K562 (cell line): ENCODE measurements around the gene EMC9. TPM values are rescaled to one million over a fixed set of nuclear protein-coding genes. Genes with fewer than 3 reads are reported as not detected.

ENCODE experiments used
- BHLHE40 ChIP-seq: IDR thresholded peaks from 2 replicates; pipeline ENCODE4 v1.6.1; 2011; ENCODE audit warnings: low read length, improper control_type of control experiment
- BRD9 ChIP-seq: fragments of 450-650 bp; IDR thresholded peaks from 2 replicates; pipeline ENCODE4 v1.6.1; 2018; ENCODE audit warnings: low read depth; ENCODE audit not compliant: partially characterized antibody
- CTCFL ChIP-seq: IDR thresholded peaks from 2 replicates; pipeline ENCODE4 v1.6.1; 2011; ENCODE audit warnings: borderline replicate concordance, low read depth, mild to moderate bottlenecking, moderate library complexity, low read length; ENCODE audit not compliant: insufficient read depth, poor library complexity, severe bottlenecking
- E2F1 ChIP-seq: sonication (generic); formaldehyde crosslinking; IDR thresholded peaks from 2 replicates; pipeline ENCODE4 v1.8.1; 2023; ENCODE audit warnings: mild to moderate bottlenecking, missing genetic modification reagents, moderate library complexity
- ETV1 ChIP-seq: fragments of 450-650 bp; conservative IDR thresholded peaks from 2 replicates; pipeline ENCODE4 v1.6.1; 2016; ENCODE audit warnings: missing genetic modification characterization, control low read depth, low read depth, missing compliant biosample characterization
- ETV5 ChIP-seq: sonication (generic); formaldehyde crosslinking; IDR thresholded peaks from 2 replicates; pipeline ENCODE4 v1.4.0; 2020; ENCODE audit warnings: low read depth, mild to moderate bottlenecking, missing genetic modification reagents
- FIP1L1 ChIP-seq: fragments of 200-400 bp; formaldehyde crosslinking; IDR thresholded peaks from 2 replicates; pipeline ENCODE4 v1.6.1; 2018; ENCODE audit warnings: mild to moderate bottlenecking, low read depth, low read length; ENCODE audit not compliant: poor library complexity, severe bottlenecking
- GTF3C2 ChIP-seq: IDR thresholded peaks from 3 replicates; pipeline ENCODE4 v1.6.1; 2011; ENCODE audit warnings: borderline replicate concordance, mild to moderate bottlenecking, moderate library complexity; ENCODE audit not compliant: insufficient read length; ENCODE audit errors: extremely low read depth
- HIVEP1 ChIP-seq: fragments of 250-450 bp; sonication (Bioruptor Pico); IDR thresholded peaks from 2 replicates; pipeline ENCODE4 v1.4.0; 2020; ENCODE audit warnings: mild to moderate bottlenecking
- KDM1A ChIP-seq, 2 experiments: fragments of 450-650 bp; IDR thresholded peaks; 2 replicates each; pipeline ENCODE4 v1.6.1; 2016; ENCODE audit warnings: mild to moderate bottlenecking in 2 of 2
- L3MBTL2 ChIP-seq: fragments of 450-650 bp; IDR thresholded peaks from 2 replicates; pipeline ENCODE4 v1.6.1; 2016; ENCODE audit warnings: mild to moderate bottlenecking, moderate library complexity
- MEIS2 ChIP-seq: fragments of 450-650 bp; IDR thresholded peaks from 2 replicates; pipeline ENCODE4 v1.6.1; 2014; ENCODE audit warnings: mild to moderate bottlenecking; ENCODE audit not compliant: partially characterized antibody
- NBN ChIP-seq: fragments of 450-650 bp; IDR thresholded peaks from 2 replicates; pipeline ENCODE4 v1.6.1; 2016; ENCODE audit warnings: low read depth, mild to moderate bottlenecking
- NR2C1 ChIP-seq, 2 experiments: fragments of 450-650 bp; IDR thresholded peaks; 2 replicates each; pipeline ENCODE4 v1.6.1; 2017; ENCODE audit warnings: mild to moderate bottlenecking in 2 of 2, antibody characterized with exemption in 1 of 2, inconsistent platforms in 1 of 2, missing compliant biosample characterization in 1 of 2, missing genetic modification characterization in 1 of 2
- NR2C2 ChIP-seq, 2 experiments: fragments of 200-800 bp in 1 of 2; sonication (Bioruptor generic) in 1 of 2; sonication (generic) in 1 of 2; formaldehyde crosslinking in 1 of 2; IDR thresholded peaks; 2 replicates each; pipeline versions ENCODE4 v1.6.1 to v1.8.0; 2016 to 2022; ENCODE audit warnings: mild to moderate bottlenecking in 1 of 2, missing compliant biosample characterization in 1 of 2, missing genetic modification characterization in 1 of 2, missing genetic modification reagents in 1 of 2
- RAD51 ChIP-seq: fragments of 450-650 bp; IDR thresholded peaks from 2 replicates; pipeline ENCODE4 v1.7.1; 2016; ENCODE audit warnings: low read depth, mild to moderate bottlenecking, borderline replicate concordance
- RB1 ChIP-seq: fragments of 450-650 bp; IDR thresholded peaks from 2 replicates; pipeline ENCODE4 v1.6.1; 2017; ENCODE audit warnings: low read depth, mild to moderate bottlenecking
- YY1 ChIP-seq, 3 experiments: IDR thresholded peaks; 2 replicates each; pipeline ENCODE4 v1.6.1; 2011; ENCODE audit warnings: low read length in 2 of 3, mild to moderate bottlenecking in 2 of 3, moderate library complexity in 2 of 3, borderline replicate concordance in 1 of 3, control low read depth in 1 of 3, low read depth in 1 of 3; ENCODE audit not compliant: insufficient read depth in 3 of 3, insufficient replicate concordance in 2 of 3, control insufficient read depth in 1 of 3, insufficient read length in 1 of 3; ENCODE audit errors: extremely low read depth in 1 of 3
- ZFX ChIP-seq: sonication (generic); formaldehyde crosslinking; IDR thresholded peaks from 2 replicates; pipeline ENCODE4 v1.8.0; 2022; ENCODE audit warnings: mild to moderate bottlenecking, missing genetic modification reagents, moderate library complexity
- polyA plus RNA-seq, 8 experiments: library from polyadenylated mRNA; depleted of rRNA in 4 of 8; stranded (reverse) in 5 of 8; unstranded in 3 of 8; fragments of >200 nt; fragmentation: Nextera tagmentation in 2 of 8; fragmentation: Illumina TruSeq in 1 of 8; extraction: Ambion mirVana in 2 of 8; extraction: Trizol in 1 of 8; gene quantifications; 2 replicates each; pipeline versions ENCODE4 v1.2.1 to v1.2.3, GENCODE V29; 2011 to 2014; ENCODE audit warnings: inconsistent platforms in 1 of 8, missing spikeins in 1 of 8
- total RNA-seq, 7 experiments: library from RNA; depleted of rRNA in 6 of 7; stranded (reverse); fragments of >200 nt in 6 of 7; fragmentation: Illumina TruSeq in 2 of 7; extraction: Trizol in 2 of 7; gene quantifications; 2 replicates each; pipeline versions ENCODE4 v1.2.1 to v1.2.3, GENCODE V29; 2011 to 2021; ENCODE audit warnings: low replicate concordance in 1 of 7

EMC9 gene
- total and polyA plus RNA-seq, 9 of the 15 experiments (the other 6 are each of a cell fraction or from before 2014, with no cell fraction given), result 3.1 to 13.2 (median 7.8) TPM

- TF ChIP-seq NR2C2 (CRISPR knock-in tag; IDR thresholded peaks at IDR 0.05), result peak; percentile 60; the same call in 1 of the 2 replicates
- peak; percentile 94 for TF ChIP-seq NR2C2 (tag; IDR thresholded peaks at IDR 0.05)
- peak; percentile 92 for TF ChIP-seq ETV1 (tag)
- TF ChIP-seq CTCFL, result no peak
- TF ChIP-seq BRD9, result no peak
- 0 out of 2 replicates have a peak, but pooled peaks have one; percentile 49 for TF ChIP-seq HIVEP1 (CRISPR knock-in tag)
- peak in 2 of 3 experiments; percentile 63 to 65 for TF ChIP-seq YY1 (IDR thresholded peaks at IDR 0.05; ENCODE audit: borderline replicate concordance in 1 of 3, control insufficient read depth in 1 of 3, extremely low read depth in 1 of 3, insufficient read depth in 3 of 3, insufficient read length in 1 of 3, insufficient replicate concordance in 2 of 3, low read depth in 1 of 3, low read length in 2 of 3)
- no peak for TF ChIP-seq E2F1
- TF ChIP-seq ETV5 (CRISPR knock-in tag), result peak; percentile 73; the same call in 1 of the 2 replicates
- TF ChIP-seq BHLHE40, result peak; percentile 87
- TF ChIP-seq GTF3C2, result no peak
- TF ChIP-seq RAD51, result peak; percentile 38; the same call in 1 of the 2 replicates
- TF ChIP-seq FIP1L1, result peak; percentile 29
- peak in 1 of 2 experiments; percentile 66; a peak in 1 of 4 replicates for TF ChIP-seq KDM1A (IDR thresholded peaks at IDR 0.05)
- peak; percentile 64 for TF ChIP-seq L3MBTL2
- TF ChIP-seq ZFX, result peak; percentile 64
- TF ChIP-seq MEIS2, result peak; percentile 22
- peak; percentile 80 for TF ChIP-seq NR2C1 (IDR thresholded peaks at IDR 0.05)
- peak; percentile 88 for TF ChIP-seq NR2C1 (tag; IDR thresholded peaks at IDR 0.05)
- no peak for TF ChIP-seq NBN
- TF ChIP-seq RB1, result peak; percentile 80; the same call in 1 of the 2 replicates
These were observed 47.1 kb upstream of the EMC9 start, which contains the start of gene IPO4 (continued) for GRCh38 chr14:24188251-24189058.
